H4 (cell line): ENCODE results near the gene EPN2. TPM values are rescaled to one million over a fixed set of nuclear protein-coding genes. Genes with fewer than 3 reads are reported as not detected.

Experiments
- DNase-seq: peaks from one replicate; pipeline ENCODE4 v3.0.0-alpha.2; 2015; ENCODE audit warnings: low spot score
- total RNA-seq: library from RNA; depleted of rRNA; stranded (reverse); fragments of >200 nt; shearing (Covaris generic); gene quantifications from 2 replicates; pipeline ENCODE4 v1.2.3, GENCODE V29; 2014

EPN2 gene
- total RNA-seq, 1 experiment from 2014 or later: 10.0 TPM

GRCh38 chr17:19311421-19312215 lies 74.5 kb downstream of the EPN2 start:
- DNase-seq: no peak

GRCh38 chr17:19312406-19312805 lies 75.2 kb downstream of the EPN2 start:
- DNase-seq: no peak

- no peak for DNase-seq
Observed at GRCh38 chr17:19313066-19313745, 76.0 kb downstream of the EPN2 start.

GRCh38 chr17:19313746-19314651 lies 76.8 kb downstream of the EPN2 start:
- DNase-seq: no peak

GRCh38 chr17:19315104-19315503 lies 77.9 kb downstream of the EPN2 start:
- no peak for DNase-seq

- no peak for DNase-seq
Observed at GRCh38 chr17:19316761-19317358, 79.7 kb downstream of the EPN2 start.

- peak; percentile 41 for DNase-seq
Observed at GRCh38 chr17:19317359-19318095, 80.4 kb downstream of the EPN2 start.

GRCh38 chr17:19318611-19319010 lies 81.4 kb downstream of the EPN2 start:
- DNase-seq: no peak

- DNase-seq: no peak
Observed at GRCh38 chr17:19319771-19320505, 82.8 kb downstream of the EPN2 start.

- no peak for DNase-seq
Observed at GRCh38 chr17:19320876-19321275, 83.7 kb downstream of the EPN2 start.

- DNase-seq: no peak
Observed at GRCh38 chr17:19321481-19322128, 84.4 kb downstream of the EPN2 start.

GRCh38 chr17:19322129-19322505 lies 85.0 kb downstream of the EPN2 start:
- DNase-seq: no peak

- DNase-seq: no peak
Observed at GRCh38 chr17:19322861-19323260, 85.7 kb downstream of the EPN2 start.

- DNase-seq: no peak
Observed at GRCh38 chr17:19325542-19325941, 88.4 kb downstream of the EPN2 start.

- DNase-seq: peak; percentile 82
Observed at GRCh38 chr17:19327031-19327783, 90.0 kb downstream of the EPN2 start.

GRCh38 chr17:19328441-19329061 lies 91.4 kb downstream of the EPN2 start:
- no peak for DNase-seq

GRCh38 chr17:19329136-19329535 lies 92.0 kb downstream of the EPN2 start:
- DNase-seq: no peak

- no peak for DNase-seq
Observed at GRCh38 chr17:19329839-19330238, 92.7 kb downstream of the EPN2 start.

- DNase-seq: no peak
Observed at GRCh38 chr17:19330271-19330670, 93.1 kb downstream of the EPN2 start.
